SIG-M5 treated with dmso at 0.1 percent for 504 hours (cell line): ENCODE data around the gene CCDC116.
A peak's percentile ranks its signal among the peaks of the same experiment; 100 is the strongest.
"Not testable (repeated sequence)": the region's sequence is repeated elsewhere in the genome, so short reads cannot be mapped to it uniquely, and the experiment has no call there.

Experiments
- DNase-seq: peaks from one replicate; lab custom pipeline; 2025; ENCODE audit not compliant: unreplicated experiment; lab: John Stamatoyannopoulos, UW

The CCDC116 gene

GRCh38 chr22:21651521-21652009, 19.0 kb downstream of the CCDC116 start:
- no peak for DNase-seq

- DNase-seq, result peak; percentile 89
These were observed 19.5 kb downstream of the CCDC116 start for GRCh38 chr22:21652010-21652546.

- no peak for DNase-seq
These were observed 20.3 kb downstream of the CCDC116 start for GRCh38 chr22:21652547-21653545.

- no peak for DNase-seq
These were observed 24.4 kb downstream of the CCDC116 start for GRCh38 chr22:21657020-21657359.

- peak; percentile 77 for DNase-seq
These were observed 24.9 kb downstream of the CCDC116 start for GRCh38 chr22:21657360-21658032.

- DNase-seq, result no peak
These were observed 27.4 kb downstream of the CCDC116 start for GRCh38 chr22:21659864-21660525.

GRCh38 chr22:21660904-21661303, 28.3 kb downstream of the CCDC116 start:
- DNase-seq, result no peak

- DNase-seq, result no peak
These were observed 29.4 kb downstream of the CCDC116 start for GRCh38 chr22:21661991-21662390.

GRCh38 chr22:21663738-21664137, 31.2 kb downstream of the CCDC116 start:
- DNase-seq, result no peak

- no peak for DNase-seq
These were observed 32.7 kb downstream of the CCDC116 start for GRCh38 chr22:21665047-21665851.

- DNase-seq, result no peak
These were observed 34.2 kb downstream of the CCDC116 start for GRCh38 chr22:21666786-21667185.

- DNase-seq, result no peak
These were observed 36.5 kb downstream of the CCDC116 start for GRCh38 chr22:21669026-21669425.

GRCh38 chr22:21672107-21672629, 39.6 kb downstream of the CCDC116 start:
- peak; percentile 33 for DNase-seq

GRCh38 chr22:21673534-21674321, 41.2 kb downstream of the CCDC116 start:
- DNase-seq, result no peak

- no peak for DNase-seq
These were observed 42.2 kb downstream of the CCDC116 start for GRCh38 chr22:21674638-21675245.

GRCh38 chr22:21677606-21678443, 45.3 kb downstream of the CCDC116 start:
- DNase-seq, result no peak

- DNase-seq, result not testable (repeated sequence)
These were observed 46.3 kb downstream of the CCDC116 start for GRCh38 chr22:21678842-21679241.

- no peak for DNase-seq
These were observed 46.8 kb downstream of the CCDC116 start for GRCh38 chr22:21679383-21679782.
